ENCODE results near the gene ICAM2. TPM values are rescaled to one million over a fixed set of nuclear protein-coding genes. Genes with fewer than 3 reads are reported as not detected.

ICAM2 gene
- total RNA-seq, 4 donors from 2014 or later: 6.4 to 24.3 (median 9.3) TPM; not detected in 1

DNA sequence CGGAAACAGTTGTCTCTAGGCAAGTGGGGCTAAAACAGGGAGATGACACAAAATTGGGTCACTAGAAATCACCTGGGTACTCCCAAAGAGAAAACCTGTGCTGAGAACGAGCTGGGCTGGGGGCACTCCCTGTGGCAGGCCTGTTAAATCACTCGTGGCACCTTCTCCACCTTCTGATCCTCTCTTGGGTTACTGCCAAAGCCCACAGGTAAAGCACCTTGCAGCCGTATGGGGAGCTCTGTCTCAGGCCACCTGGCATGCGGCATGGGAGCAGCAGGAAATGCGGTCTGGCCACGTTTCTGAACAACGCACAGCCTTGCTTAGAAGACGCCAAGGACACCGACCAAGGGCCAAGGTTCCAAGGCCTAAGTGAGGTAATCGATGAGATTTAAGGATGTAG, 21.5 kb upstream of the ICAM2 start:
- 68 to 69% methylated on average over 5 to 11 of the region's 11 CpGs for WGBS, 2 donors (ENCODE audit: low coverage in 1 of 2)
- Histone ChIP-seq H3K27ac (no peak overlapping the region), H3K27me3 (no peaks in the 10 kb centered on the region), H3K4me1 (peaks cover 0 to 2% (median 0%) of the 10 kb centered on the region in 4 donors), H3K36me3 (peaks cover 0 to 37% (median 15%) of the 10 kb centered on the region in 4 donors), H3K4me3 (no peak overlapping the region), H3K9me3 (no peaks in the 10 kb centered on the region)
- DNase-seq: no peak
- in situ Hi-C loops (cut with MboI; ENCODE audit: low pct_ligation_motif_present in 1 of 4, low pct_unique_long_range_greater_than_20kb in 1 of 4, low sequenced_read_pairs in 3 of 4) (loop anchor here (5.0 to 25.0 kb wide), 2 partner anchors 95 to 245 kb away; no protein-coding TSS in a partner anchor), intact Hi-C loops (cut with DNase I; ENCODE audit: low total_unique reads) (no loop called here)
- TF ChIP-seq POLR2A (IDR thresholded peaks at IDR 0.05): no peak
- TF ChIP-seq, protein P1, sequence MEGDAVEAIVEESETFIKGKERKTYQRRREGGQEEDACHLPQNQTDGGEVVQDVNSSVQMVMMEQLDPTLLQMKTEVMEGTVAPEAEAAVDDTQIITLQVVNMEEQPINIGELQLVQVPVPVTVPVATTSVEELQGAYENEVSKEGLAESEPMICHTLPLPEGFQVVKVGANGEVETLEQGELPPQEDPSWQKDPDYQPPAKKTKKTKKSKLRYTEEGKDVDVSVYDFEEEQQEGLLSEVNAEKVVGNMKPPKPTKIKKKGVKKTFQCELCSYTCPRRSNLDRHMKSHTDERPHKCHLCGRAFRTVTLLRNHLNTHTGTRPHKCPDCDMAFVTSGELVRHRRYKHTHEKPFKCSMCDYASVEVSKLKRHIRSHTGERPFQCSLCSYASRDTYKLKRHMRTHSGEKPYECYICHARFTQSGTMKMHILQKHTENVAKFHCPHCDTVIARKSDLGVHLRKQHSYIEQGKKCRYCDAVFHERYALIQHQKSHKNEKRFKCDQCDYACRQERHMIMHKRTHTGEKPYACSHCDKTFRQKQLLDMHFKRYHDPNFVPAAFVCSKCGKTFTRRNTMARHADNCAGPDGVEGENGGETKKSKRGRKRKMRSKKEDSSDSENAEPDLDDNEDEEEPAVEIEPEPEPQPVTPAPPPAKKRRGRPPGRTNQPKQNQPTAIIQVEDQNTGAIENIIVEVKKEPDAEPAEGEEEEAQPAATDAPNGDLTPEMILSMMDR (IDR thresholded peaks at IDR 0.05): no peak
- TF ChIP-seq EP300 (IDR thresholded peaks at IDR 0.05; ENCODE audit: low read depth): no peak
- no peak for TF ChIP-seq POLR2AphosphoS5 (IDR thresholded peaks at IDR 0.05)

DNA sequence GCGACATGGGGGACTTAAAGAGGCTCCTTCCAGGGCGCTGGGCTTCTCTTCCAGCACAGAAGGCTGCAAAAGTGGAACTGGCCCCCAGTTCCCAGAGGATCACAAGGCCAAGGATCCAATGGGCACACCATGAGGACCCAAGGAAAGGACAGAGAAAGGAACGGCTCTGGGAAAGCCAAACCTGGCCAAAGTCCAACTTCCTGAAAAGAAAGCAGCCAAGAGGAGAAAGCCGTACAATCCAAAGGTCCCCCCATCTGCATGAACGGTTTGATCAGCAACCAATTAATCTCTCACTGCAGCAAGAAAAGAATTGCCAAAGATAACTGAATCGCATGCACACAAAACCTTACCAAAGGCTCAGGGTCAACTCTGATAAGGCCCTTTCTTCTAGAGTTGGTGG, 19.8 kb upstream of the ICAM2 start:
- TF ChIP-seq EP300 (IDR thresholded peaks at IDR 0.05; ENCODE audit: low read depth): no peak
- no peak for TF ChIP-seq POLR2AphosphoS5 (IDR thresholded peaks at IDR 0.05)
- TF ChIP-seq, protein P1 (IDR thresholded peaks at IDR 0.05): no peak
- no peak for TF ChIP-seq POLR2A (IDR thresholded peaks at IDR 0.05)
- H3K36me3 ChIP-seq: peaks cover 0 to 26% (median 10%) of the 10 kb centered on the region in 4 donors
- in situ Hi-C loops (cut with MboI; ENCODE audit: low pct_ligation_motif_present in 1 of 4, low pct_unique_long_range_greater_than_20kb in 1 of 4, low sequenced_read_pairs in 3 of 4): loop anchor here (5.0 to 25.0 kb wide), 2 partner anchors 97 to 247 kb away; no protein-coding TSS in a partner anchor
- H3K4me1 ChIP-seq: peaks cover 0 to 2% (median 0%) of the 10 kb centered on the region in 4 donors
- intact Hi-C loops (cut with DNase I; ENCODE audit: low total_unique reads): no loop called here
- 62 to 69% methylated on average over 5 to 6 of the region's 6 CpGs for WGBS, 2 donors (ENCODE audit: low coverage in 1 of 2)
- DNase-seq: peak; percentile 27
- H3K27ac ChIP-seq: no peak overlapping the region
- H3K9me3 ChIP-seq: no peaks in the 10 kb centered on the region
- no peak overlapping the region for H3K4me3 ChIP-seq
- H3K27me3 ChIP-seq: no peaks in the 10 kb centered on the region

DNA sequence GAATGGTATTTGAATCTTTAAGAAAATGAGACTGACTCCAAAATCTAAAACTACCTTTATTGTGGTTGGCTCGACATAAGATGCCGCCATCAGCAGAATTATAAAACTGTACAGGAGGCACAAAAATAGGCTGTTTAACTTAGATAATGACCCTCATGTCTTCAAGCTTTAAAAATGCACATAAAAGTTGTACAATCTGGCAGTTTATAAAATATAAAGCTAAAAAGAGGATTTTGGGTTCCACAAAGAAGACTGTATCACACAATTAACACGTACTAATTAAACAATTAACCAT, 18.6 kb upstream of the ICAM2 start:
- DNase-seq: no peak
- H3K4me3 ChIP-seq: no peak overlapping the region
- peaks cover 0 to 2% (median 0%) of the 10 kb centered on the region in 4 donors for H3K4me1 ChIP-seq
- intact Hi-C loops (cut with DNase I; ENCODE audit: low total_unique reads): no loop called here
- peaks cover 0 to 14% (median 4%) of the 10 kb centered on the region in 4 donors for H3K36me3 ChIP-seq
- no peak overlapping the region for H3K27ac ChIP-seq
- no peak for TF ChIP-seq POLR2A (IDR thresholded peaks at IDR 0.05)
- no peak for TF ChIP-seq POLR2AphosphoS5 (IDR thresholded peaks at IDR 0.05)
- TF ChIP-seq, protein P1 (IDR thresholded peaks at IDR 0.05): no peak
- no peak for TF ChIP-seq EP300 (IDR thresholded peaks at IDR 0.05; ENCODE audit: low read depth)
- no peaks in the 10 kb centered on the region for H3K27me3 ChIP-seq
- H3K9me3 ChIP-seq: no peaks in the 10 kb centered on the region
- WGBS, 2 donors (ENCODE audit: low coverage in 1 of 2): 89 to 95% methylated on average over 3 of the region's 3 CpGs
- in situ Hi-C loops (cut with MboI; ENCODE audit: low pct_ligation_motif_present in 1 of 4, low pct_unique_long_range_greater_than_20kb in 1 of 4, low sequenced_read_pairs in 3 of 4): loop anchor here in 3 of 4 donors (10.0 to 25.0 kb wide), 2 partner anchors 106 to 248 kb away; no protein-coding TSS in a partner anchor

DNA sequence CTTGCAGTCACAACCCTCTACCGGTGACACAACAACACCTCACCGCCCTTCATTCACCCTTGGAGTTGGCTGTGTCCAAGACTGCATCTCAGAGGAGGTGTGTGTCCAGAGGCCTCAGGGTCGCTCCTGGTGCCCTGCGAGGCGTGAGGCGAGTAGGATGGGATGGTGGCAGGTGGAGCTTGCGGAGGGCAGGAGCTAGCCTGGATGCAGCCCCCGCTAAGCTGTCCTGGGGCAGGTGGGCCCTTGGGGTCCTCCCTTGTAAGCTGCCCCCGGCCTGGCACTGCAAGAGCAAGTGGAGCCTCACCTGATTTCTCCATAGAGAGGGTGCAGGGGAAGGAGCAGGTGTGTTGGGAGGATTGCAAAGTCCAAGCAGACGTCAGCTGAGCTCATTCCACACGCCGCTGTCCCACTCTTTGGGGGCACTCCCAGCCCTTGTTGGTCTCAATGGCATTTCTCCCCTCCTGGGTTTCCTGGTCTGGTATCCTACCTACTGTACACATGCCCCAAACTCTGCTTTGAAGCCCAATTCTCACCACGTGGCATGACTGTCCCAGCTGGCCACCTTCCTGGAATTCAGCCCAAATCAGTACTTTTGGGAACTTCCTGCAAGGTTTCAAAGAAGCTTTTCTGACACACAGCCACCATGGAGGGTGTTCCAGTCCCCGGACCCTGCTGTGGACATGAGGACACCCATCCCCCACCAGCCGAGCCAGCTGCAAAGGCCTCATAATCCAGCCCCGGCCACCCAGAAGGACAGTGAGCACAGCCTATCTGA, 18.1 kb upstream of the ICAM2 start:
- no peak for DNase-seq
- Histone ChIP-seq H3K36me3 (peaks cover 0 to 9% (median 1%) of the 10 kb centered on the region in 4 donors), H3K4me1 (peaks cover 0 to 2% (median 0%) of the 10 kb centered on the region in 4 donors), H3K9me3 (no peaks in the 10 kb centered on the region), H3K4me3 (no peak overlapping the region), H3K27me3 (no peaks in the 10 kb centered on the region), H3K27ac (no peak overlapping the region)
- intact Hi-C loops (cut with DNase I; ENCODE audit: low total_unique reads): no loop called here
- TF ChIP-seq EP300 (IDR thresholded peaks at IDR 0.05; ENCODE audit: low read depth) (no peak), POLR2AphosphoS5 (IDR thresholded peaks at IDR 0.05) (no peak), POLR2A (IDR thresholded peaks at IDR 0.05) (no peak)
- TF ChIP-seq, protein P1 (IDR thresholded peaks at IDR 0.05): no peak
- WGBS, 2 donors (ENCODE audit: low coverage in 1 of 2): 91 to 98% methylated on average over 7 to 16 of the region's 16 CpGs
- in situ Hi-C loops (cut with MboI; ENCODE audit: low pct_ligation_motif_present in 1 of 4, low pct_unique_long_range_greater_than_20kb in 1 of 4, low sequenced_read_pairs in 3 of 4): loop anchor here in 3 of 4 donors (10.0 to 25.0 kb wide), 2 partner anchors 106 to 249 kb away; no protein-coding TSS in a partner anchor
